Stomach (tissue), 9 donors: Measurements from ENCODE around the gene RAI1. TPM values are rescaled to one million over a fixed set of nuclear protein-coding genes. Genes with fewer than 3 reads are reported as not detected.

Experiments used
- DNase-seq, 2 donors: peaks; one replicate each; pipeline versions ENCODE4 v3.0.0 to v3.0.0-alpha.2; 2013 to 2019
- H3K27ac ChIP-seq, 5 donors: fragments of 200-600 bp in 4 of 5; sonication (generic) in 4 of 5; one replicate each; pipeline ENCODE4 v1.5.1; 2013 to 2019; ENCODE audit warnings: mild to moderate bottlenecking in 1 of 5, moderate library complexity in 1 of 5
- H3K27me3 ChIP-seq, 3 donors: fragments of 200-600 bp; sonication (generic); one replicate each; pipeline ENCODE4 v1.5.1; 2017 to 2019; ENCODE audit warnings: mixed run types in 1 of 3
- H3K36me3 ChIP-seq, 4 donors: fragments of 200-600 bp; sonication (generic); 1 replicate in 3 of 4; 2 replicates in 1 of 4; pipeline ENCODE4 v1.5.1; 2016 to 2019
- H3K4me1 ChIP-seq, 4 donors: fragments of 200-600 bp; sonication (generic); one replicate each; pipeline ENCODE4 v1.5.1; 2016 to 2019
- H3K4me3 ChIP-seq, 4 donors: fragments of 200-600 bp; sonication (generic) in 3 of 4; one replicate each; pipeline ENCODE4 v1.5.1; 2016 to 2019; ENCODE audit warnings: mild to moderate bottlenecking in 1 of 4
- H3K9me3 ChIP-seq, 4 donors: fragments of 200-600 bp; sonication (generic); one replicate each; pipeline ENCODE4 v1.5.1; 2016 to 2019
- CTCF ChIP-seq, 7 experiments: fragments of 450-650 bp in 4 of 7; fragments of 200-600 bp in 3 of 7; sonication (generic) in 3 of 7; IDR thresholded peaks; one replicate each; pipeline ENCODE4 v1.5.1; 2016 to 2019; ENCODE audit warnings: antibody characterized with exemption in 7 of 7, control low read depth in 2 of 7, mild to moderate bottlenecking in 1 of 7
- EP300 ChIP-seq: sonication (generic); formaldehyde crosslinking; IDR thresholded peaks from one replicate; pipeline ENCODE4 v1.6.1; 2017; ENCODE audit warnings: antibody characterized with exemption
- POLR2A ChIP-seq, 4 donors: fragments of 450-650 bp; IDR thresholded peaks; one replicate each; pipeline ENCODE4 v1.6.1; 2016; ENCODE audit warnings: antibody characterized with exemption in 4 of 4, control low read depth in 2 of 4, mild to moderate bottlenecking in 1 of 4, moderate library complexity in 1 of 4
- POLR2AphosphoS5 ChIP-seq, 3 donors: sonication (generic); formaldehyde crosslinking; IDR thresholded peaks; one replicate each; pipeline ENCODE4 v1.6.1; 2016; ENCODE audit warnings: antibody characterized with exemption in 3 of 3
- WGBS, 5 donors: extraction: QIAGEN DNeasy Blood & Tissue Kit in 3 of 5; methylation state at CpG; one replicate each; pipeline versions ENCODE4 v1.1.5 to v1.1.7; 2013 to 2018; 5-methylcytosine and 5-hydroxymethylcytosine counted together
- intact Hi-C: fragments of 100-400 bp; cut with DNase I; formaldehyde crosslinking; loops from one replicate; pipeline ENCODE4 v1.15.1; 2023; ENCODE audit warnings: low total_unique reads
- polyA plus RNA-seq, 3 donors: library from polyadenylated mRNA; stranded (reverse); fragments of 200-250 nt; gene quantifications; one replicate each; pipeline ENCODE4 v1.2.3, GENCODE V29; 2013
- total RNA-seq, 5 donors: library from RNA; depleted of rRNA; stranded (reverse); fragments of >200 nt; gene quantifications; one replicate each; pipeline versions ENCODE4 v1.1.0 to v1.2.3, GENCODE V29; 2014 to 2016
- donor health status: healthy with polysubstance abuse.
- donor health status: Bipolar disorder and iron deficiency.
- donor health status: healthy.

RAI1 gene
- total and polyA plus RNA-seq, 8 donors = 4.6 to 94.5 (median 28.3) TPM

- DNase-seq = no peak
- WGBS, 5 donors = 80 to 91% (median 88%) methylated on average over 7 to 12 of the region's 12 CpGs
- TF ChIP-seq EP300 (no peak), CTCF (IDR thresholded peaks at IDR 0.05) (no peak), POLR2A (IDR thresholded peaks at IDR 0.05) (no peak), POLR2AphosphoS5 (IDR thresholded peaks at IDR 0.05) (no peak)
- intact Hi-C loops = no loop called here
- Histone ChIP-seq H3K4me3 (no peak overlapping the region), H3K9me3 (no peaks in the 10 kb centered on the region), H3K27me3 (no peaks in the 10 kb centered on the region), H3K4me1 (peaks cover 21 to 45% (median 31%) of the 10 kb centered on the region in 4 donors), H3K27ac (no peak overlapping the region), H3K36me3 (peaks cover 38 to 67% (median 65%) of the 10 kb centered on the region in 4 donors)
Observed at GRCh38 chr17:17795296-17795695, 114.0 kb downstream of the RAI1 start.

GRCh38 chr17:17795946-17796786 lies 114.9 kb downstream of the RAI1 start:
- intact Hi-C loops = no loop called here
- TF ChIP-seq POLR2AphosphoS5 (IDR thresholded peaks at IDR 0.05) (no peak), EP300 (no peak), POLR2A (IDR thresholded peaks at IDR 0.05) (no peak), CTCF (IDR thresholded peaks at IDR 0.05) (no peak)

GRCh38 chr17:17796787-17797061 lies 115.5 kb downstream of the RAI1 start:
- Histone ChIP-seq H3K4me3 (no peak overlapping the region), H3K4me1 (peaks cover 17 to 31% (median 21%) of the 10 kb centered on the region in 4 donors), H3K36me3 (peaks cover 38 to 81% (median 73%) of the 10 kb centered on the region in 4 donors), H3K27ac (no peak overlapping the region), H3K27me3 (no peaks in the 10 kb centered on the region), H3K9me3 (no peaks in the 10 kb centered on the region)
- 89 to 97% (median 93%) methylated on average over 13 of the region's 13 CpGs for WGBS, 5 donors
- no peak for DNase-seq
- TF ChIP-seq POLR2AphosphoS5 (IDR thresholded peaks at IDR 0.05) (no peak), POLR2A (IDR thresholded peaks at IDR 0.05) (no peak), CTCF (IDR thresholded peaks at IDR 0.05) (no peak)
- intact Hi-C loops = no loop called here

More at GRCh38 chr17:17795946-17796786, 114.9 kb downstream of the RAI1 start:
- peaks cover 38 to 75% (median 68%) of the 10 kb centered on the region in 4 donors for H3K36me3 ChIP-seq
- no peaks in the 10 kb centered on the region for H3K27me3 ChIP-seq
- peaks cover 21 to 37% (median 26%) of the 10 kb centered on the region in 4 donors for H3K4me1 ChIP-seq
- no peaks in the 10 kb centered on the region for H3K9me3 ChIP-seq
- no peak overlapping the region for H3K4me3 ChIP-seq
- 95 to 98% (median 96%) methylated on average over 18 to 40 of the region's 40 CpGs for WGBS, 5 donors
- no peak for DNase-seq
- H3K27ac ChIP-seq = no peak overlapping the region

- Histone ChIP-seq H3K4me1 (peaks cover 12 to 26% (median 16%) of the 10 kb centered on the region in 4 donors), H3K4me3 (no peak overlapping the region), H3K27me3 (no peaks in the 10 kb centered on the region), H3K27ac (no peak overlapping the region), H3K9me3 (no peaks in the 10 kb centered on the region), H3K36me3 (peaks cover 38 to 85% (median 77%) of the 10 kb centered on the region in 4 donors)
- intact Hi-C loops = no loop called here
- 86 to 95% (median 93%) methylated on average over 30 of the region's 30 CpGs for WGBS, 5 donors
- TF ChIP-seq POLR2AphosphoS5 (IDR thresholded peaks at IDR 0.05) (no peak), POLR2A (IDR thresholded peaks at IDR 0.05) (no peak), CTCF (IDR thresholded peaks at IDR 0.05) (no peak), EP300 (no peak)
- no peak for DNase-seq
Observed at GRCh38 chr17:17797119-17797809, 116.0 kb downstream of the RAI1 start.
